Activated CD4-positive, alpha-beta T cell treated with anti-CD3 and anti-CD28 coated beads, Interleukin-2, Interleukin-6, amounts not matched to agents 100 ng/mL and 50 ng/mL, durations not matched to agents 16 hours and 8 hours (primary cell): ENCODE measurements around the gene BRD1.
A peak's percentile ranks its signal among the peaks of the same experiment; 100 is the strongest.
"Not testable (repeated sequence)": the region's sequence is repeated elsewhere in the genome, so short reads cannot be mapped to it uniquely, and the experiment has no call there.

ENCODE experiments used
- DNase-seq: peaks from one replicate; pipeline ENCODE4 v3.0.0-alpha.2; 2020

Gene BRD1

GRCh38 chr22:49781886-49782285 lies 45.8 kb downstream of the BRD1 start:
- DNase-seq = not testable (repeated sequence)

- no peak for DNase-seq
Measured at GRCh38 chr22:49781289-49781782, 46.3 kb downstream of the BRD1 start.

- DNase-seq = no peak
Measured at GRCh38 chr22:49780698-49781288, 46.9 kb downstream of the BRD1 start.

GRCh38 chr22:49779853-49780697 lies 47.6 kb downstream of the BRD1 start:
- no peak for DNase-seq

- no peak for DNase-seq
Measured at GRCh38 chr22:49779211-49779610, 48.5 kb downstream of the BRD1 start.

GRCh38 chr22:49777569-49778249 lies 50.0 kb downstream of the BRD1 start:
- DNase-seq = no peak

- DNase-seq = no peak
Measured at GRCh38 chr22:49776891-49777290, 50.8 kb downstream of the BRD1 start.

GRCh38 chr22:49775867-49776511 lies 51.7 kb downstream of the BRD1 start:
- DNase-seq = no peak

- DNase-seq = no peak
Measured at GRCh38 chr22:49775191-49775866, 52.3 kb downstream of the BRD1 start.

GRCh38 chr22:49774499-49775151 lies 53.0 kb downstream of the BRD1 start:
- DNase-seq = no peak

GRCh38 chr22:49774046-49774445 lies 53.6 kb downstream of the BRD1 start:
- no peak for DNase-seq

- no peak for DNase-seq
Measured at GRCh38 chr22:49773531-49773930, 54.1 kb downstream of the BRD1 start.

GRCh38 chr22:49772692-49773091 lies 55.0 kb downstream of the BRD1 start:
- DNase-seq = no peak

GRCh38 chr22:49771266-49772065 lies 56.2 kb downstream of the BRD1 start:
- DNase-seq = no peak

GRCh38 chr22:49770547-49771265 lies 57.0 kb downstream of the BRD1 start:
- peak; percentile 25 for DNase-seq

- DNase-seq = no peak
Measured at GRCh38 chr22:49769691-49770546, 57.8 kb downstream of the BRD1 start.

- DNase-seq = no peak
Measured at GRCh38 chr22:49768951-49769690, 58.6 kb downstream of the BRD1 start.

- no peak for DNase-seq
Measured at GRCh38 chr22:49768077-49768910, 59.4 kb downstream of the BRD1 start.
